Left forelimb (tissue), 1 donor: ENCODE measurements around the gene C2orf49.

Source experiments
- DNase-seq: peaks from one replicate; pipeline ENCODE4 v3.0.0-alpha.2; 2018; ENCODE audit warnings: low spot score

Gene C2orf49

GRCh38 chr2:105362862-105363591 is 25.7 kb downstream of the C2orf49 start:
- DNase-seq = no peak

DNA sequence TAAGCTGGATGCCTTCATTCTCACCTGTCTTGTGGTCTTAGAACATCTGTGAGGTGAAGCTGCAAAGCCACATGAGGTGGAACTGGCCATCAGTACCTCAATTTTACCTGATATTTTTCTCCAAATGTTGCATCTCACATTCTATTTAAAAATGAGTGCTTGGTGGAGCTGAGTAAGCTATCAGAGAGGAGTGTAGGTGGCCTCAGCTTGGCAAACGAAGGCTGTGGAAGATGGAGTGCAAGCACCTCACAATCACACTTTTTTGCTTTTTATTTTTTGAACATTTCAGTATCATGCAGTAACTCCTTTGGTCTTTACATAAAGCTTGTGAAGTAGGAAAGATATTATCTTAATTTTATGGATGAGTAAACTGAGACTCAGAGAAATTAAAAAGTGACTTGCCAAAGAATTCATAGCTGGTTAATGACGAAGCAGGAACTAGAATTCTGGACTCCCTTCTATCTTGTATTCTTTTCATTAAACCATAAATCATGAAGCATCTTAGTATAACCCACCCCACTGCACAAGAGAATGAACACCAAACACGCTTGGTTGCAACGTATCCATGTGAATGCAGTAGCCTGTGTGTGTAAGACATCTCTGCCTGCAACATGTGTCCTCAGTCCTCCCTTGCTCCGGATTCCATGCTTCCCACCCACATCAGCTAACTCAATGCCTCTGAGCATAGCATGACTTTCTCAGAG is 27.2 kb downstream of the C2orf49 start:
- no peak for DNase-seq

DNA sequence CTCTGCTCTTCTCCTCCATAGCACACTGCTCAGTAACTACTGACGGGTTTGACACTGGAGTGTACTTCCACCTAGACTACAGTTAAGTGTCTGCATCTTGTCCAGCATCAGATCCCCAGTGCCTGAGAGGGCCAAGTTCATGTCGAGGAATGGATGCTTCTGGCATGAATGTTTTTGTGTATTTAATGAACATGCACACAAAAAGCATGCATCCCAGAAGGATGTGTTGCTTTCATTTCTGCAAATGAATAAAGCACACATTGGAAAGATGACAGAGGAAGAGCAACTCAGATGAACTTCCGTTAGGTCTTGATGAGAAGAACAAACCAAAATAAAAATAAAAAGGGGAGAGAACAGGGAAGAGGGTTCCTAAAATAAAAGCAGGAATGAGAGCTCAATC is 27.9 kb downstream of the C2orf49 start:
- no peak for DNase-seq

DNA sequence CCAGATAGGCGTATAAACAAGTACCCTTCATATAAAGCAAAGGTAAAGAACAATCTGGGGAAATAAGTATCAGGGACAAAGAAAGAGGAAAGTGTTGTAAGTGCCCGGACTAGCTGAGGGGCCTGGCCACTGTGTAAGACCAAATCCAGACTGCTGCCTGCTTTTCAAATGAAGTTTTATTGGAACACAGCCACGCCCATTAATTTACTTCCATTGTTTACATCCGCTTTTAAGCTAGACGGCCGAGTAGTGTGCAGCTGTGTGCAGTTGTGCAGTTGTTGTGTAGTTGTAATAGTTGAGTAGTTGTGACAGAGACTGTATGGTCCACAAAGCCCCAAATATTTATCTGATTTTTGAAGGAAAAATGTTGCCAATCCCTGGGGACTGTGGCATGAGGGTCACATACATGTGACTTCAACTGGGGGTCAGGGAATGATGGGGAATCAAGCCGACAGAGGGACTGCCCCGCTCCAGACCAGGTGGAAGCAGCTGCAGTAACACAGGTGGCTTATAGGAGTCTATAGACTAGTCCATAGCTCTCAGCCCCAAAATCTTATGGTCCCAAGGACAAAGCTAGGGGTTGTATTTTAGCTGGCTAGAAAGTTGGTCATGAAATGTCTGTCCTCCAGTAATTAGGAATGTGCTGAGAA is 31.5 kb downstream of the C2orf49 start:
- DNase-seq = no peak

- DNase-seq = peak; percentile 87
Measured at GRCh38 chr2:105369777-105370690, 32.7 kb downstream of the C2orf49 start.

DNA sequence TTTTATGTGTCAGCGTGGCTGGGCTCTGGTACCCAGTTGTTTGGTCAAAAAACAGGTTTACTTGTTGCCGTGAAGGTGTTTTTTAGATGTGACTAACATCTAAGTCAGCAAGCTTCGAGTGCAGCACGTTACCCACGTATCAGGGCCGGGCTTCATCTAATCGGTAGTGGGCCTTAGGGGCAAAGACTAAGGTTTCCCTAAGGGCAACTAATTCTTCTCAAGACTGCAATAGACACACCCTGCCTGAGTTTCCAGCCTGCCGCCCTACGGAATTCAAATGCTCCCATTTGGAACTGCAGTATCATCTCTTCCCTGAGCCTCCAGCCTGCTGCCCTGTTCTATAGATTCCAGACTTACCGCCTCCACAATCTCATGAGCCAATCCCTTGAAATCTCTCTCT is 33.8 kb downstream of the C2orf49 start:
- DNase-seq = no peak

DNA sequence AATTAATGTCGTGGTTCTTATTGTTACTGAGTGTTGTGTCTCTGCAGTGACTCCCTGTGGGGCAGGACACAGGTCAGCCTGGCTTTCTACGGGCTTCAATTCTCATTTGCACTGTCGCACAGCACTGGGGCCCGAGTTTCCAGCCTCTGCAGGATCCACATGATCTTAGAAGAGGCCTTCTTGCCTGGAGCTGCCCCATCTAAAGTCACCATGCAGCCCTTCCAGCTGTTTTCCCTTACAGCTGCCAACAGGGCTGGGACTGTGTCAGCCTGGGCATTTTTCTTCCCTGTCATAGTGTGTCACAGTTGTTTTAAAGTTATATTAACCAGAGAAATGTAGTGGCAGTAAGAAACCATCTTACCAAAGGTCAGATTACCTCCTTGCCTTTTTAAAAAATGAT is 34.5 kb downstream of the C2orf49 start:
- no peak for DNase-seq

GRCh38 chr2:105373344-105373781 is 36.0 kb downstream of the C2orf49 start:
- DNase-seq = no peak

GRCh38 chr2:105373895-105374401 is 36.6 kb downstream of the C2orf49 start:
- no peak for DNase-seq

GRCh38 chr2:105375001-105375561 is 37.7 kb downstream of the C2orf49 start:
- DNase-seq = no peak

GRCh38 chr2:105376010-105376409 is 38.7 kb downstream of the C2orf49 start:
- DNase-seq = no peak

DNA sequence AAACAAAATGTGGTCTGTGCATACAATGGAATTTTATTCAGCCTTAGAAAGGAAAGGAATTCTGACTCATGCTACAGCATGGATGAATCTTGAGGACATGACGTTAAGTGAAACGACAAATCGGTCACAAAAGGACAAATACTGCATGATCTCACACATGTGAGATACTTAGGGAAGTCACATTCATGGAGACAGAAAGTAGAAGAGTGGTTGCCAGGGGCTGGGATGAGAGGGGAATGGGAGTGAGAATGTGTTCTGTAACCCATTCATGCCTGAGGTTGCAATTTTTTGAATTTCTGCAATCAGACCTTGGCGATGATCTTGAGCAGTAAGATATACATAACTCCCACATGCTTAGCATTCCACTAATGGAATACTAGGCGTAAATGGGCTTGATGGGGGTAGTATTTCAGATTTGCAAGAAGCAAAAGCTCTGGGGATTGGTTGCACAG is 39.5 kb downstream of the C2orf49 start:
- DNase-seq = no peak

GRCh38 chr2:105377871-105378270 is 40.5 kb downstream of the C2orf49 start:
- DNase-seq = no peak

DNA sequence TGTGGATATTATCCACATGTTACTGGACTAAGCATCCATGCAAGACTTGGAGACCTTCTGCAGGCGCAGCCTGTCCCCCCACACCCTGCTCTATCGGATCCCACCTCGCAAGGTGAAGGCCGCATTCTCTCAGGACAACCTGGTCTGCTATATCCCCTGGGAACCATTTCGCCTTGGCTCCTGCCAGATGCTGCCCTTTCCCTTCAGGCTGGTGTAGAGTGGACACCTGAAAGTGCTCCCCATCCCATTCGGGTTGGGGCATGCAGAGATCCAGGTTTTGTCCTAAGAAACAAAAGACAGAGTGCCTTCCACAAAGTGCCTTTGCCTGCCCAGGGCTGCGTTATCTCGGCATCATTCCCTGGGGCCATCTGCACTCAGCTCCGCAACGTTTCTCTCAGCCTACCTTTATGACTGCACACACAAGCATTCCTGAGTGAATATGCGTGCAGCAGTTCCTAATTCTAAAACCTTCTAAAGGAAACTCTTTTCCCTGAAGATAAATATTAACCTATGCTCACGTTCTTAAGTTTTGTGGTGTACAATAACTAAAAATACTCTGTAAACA is 41.0 kb downstream of the C2orf49 start:
- DNase-seq = no peak

DNA sequence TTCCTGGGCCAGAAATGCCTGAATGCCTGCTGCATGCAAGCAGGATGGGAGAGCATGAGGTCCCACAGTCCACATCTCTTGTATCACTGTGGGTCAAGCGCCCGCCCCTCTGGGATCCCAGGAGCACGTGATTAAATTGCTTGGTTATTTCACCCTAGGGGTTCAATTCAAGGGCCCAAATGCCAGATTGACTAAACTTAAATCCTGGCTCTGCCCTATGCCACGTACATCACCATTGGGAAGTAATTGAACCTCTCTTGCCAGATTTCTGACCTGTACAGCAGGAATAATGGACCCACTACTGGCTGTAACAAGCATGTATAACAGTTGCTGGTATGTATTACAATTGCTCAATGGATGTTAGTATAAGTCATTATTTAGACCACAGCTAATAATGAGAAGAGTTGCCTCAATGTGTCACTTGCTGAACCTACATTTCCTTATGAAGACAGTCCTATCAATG is 41.6 kb downstream of the C2orf49 start:
- DNase-seq = no peak

GRCh38 chr2:105379741-105380186 is 42.4 kb downstream of the C2orf49 start:
- DNase-seq = no peak

DNA sequence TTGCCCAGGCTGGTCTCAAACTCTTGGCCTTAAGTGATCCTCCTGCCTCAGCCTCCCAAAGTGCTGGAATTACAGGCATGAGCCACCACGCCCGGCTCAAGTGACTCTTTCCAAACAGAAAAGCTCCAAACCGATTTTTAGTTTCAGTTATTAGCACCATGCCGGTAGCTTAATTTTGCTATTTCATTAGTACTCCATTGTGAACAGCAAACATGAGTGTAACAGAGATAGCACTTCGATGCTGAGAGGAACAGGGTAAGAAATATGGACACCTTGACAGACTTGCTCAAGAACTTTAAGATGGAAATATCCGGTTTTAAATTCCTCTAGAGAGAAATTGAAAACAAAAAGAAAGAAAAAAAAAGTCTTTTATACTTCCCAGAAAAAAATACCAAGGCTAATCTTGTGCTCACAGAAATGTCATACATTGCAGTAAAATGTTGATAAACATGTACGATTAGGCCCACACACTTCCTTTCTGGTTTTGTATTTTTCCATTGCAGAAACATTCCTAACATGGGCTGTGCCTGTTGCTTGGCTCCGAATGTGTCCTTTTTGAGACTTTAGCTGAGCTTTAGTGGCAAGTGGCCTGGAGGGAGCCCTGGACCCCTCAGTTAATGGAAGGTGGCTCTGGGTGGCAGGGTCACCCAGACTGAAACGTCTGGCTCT is 43.2 kb downstream of the C2orf49 start:
- no peak for DNase-seq

DNA sequence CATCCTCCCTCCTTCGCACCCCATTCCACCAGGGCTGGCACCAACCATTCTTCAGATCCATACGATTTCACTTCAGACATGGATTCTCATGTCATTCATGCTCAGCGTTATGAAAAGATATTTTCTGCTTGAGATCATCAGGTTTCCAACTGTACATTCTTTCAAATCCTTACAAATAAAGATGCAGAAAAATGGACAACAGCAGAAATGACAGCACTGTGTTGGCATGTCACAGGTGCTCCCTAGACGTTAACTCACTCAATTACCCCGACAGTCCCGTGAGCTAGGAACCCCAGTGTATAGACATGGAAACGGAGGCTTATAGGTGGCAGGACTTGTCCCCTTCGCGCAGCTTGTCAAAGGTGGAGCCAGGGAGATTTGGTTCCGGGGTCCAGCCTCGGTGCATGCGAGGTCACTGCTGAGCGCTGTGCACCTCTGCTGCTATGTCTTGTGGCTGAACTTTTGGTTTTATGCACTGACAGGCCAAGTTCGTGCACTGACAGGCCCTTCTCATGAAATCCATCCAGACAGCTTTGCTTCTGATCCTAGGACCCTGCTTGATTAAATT is 43.8 kb downstream of the C2orf49 start:
- DNase-seq = no peak

DNA sequence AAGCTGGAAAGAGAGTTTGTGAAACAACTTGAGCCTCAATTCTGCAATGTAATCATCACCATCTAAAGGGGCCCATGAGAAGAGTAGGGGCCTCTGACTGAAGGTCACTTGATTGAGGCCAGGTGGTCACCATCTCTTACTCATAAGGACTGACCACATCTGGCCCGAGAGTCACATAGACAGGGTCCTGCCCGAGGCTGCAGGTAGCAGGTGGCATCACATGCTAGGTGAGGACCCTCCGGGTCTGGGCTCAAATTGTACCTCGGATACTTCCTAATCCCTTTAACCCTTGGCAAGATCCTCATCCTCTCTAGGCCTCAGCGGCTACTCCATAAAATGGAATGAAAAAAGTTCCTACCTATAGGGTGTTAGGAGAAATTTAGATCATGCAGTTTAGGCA is 44.8 kb downstream of the C2orf49 start:
- no peak for DNase-seq
